HG02981 (cell line): Measurements from ENCODE around the gene TWIST2.

Experiments
- ATAC-seq: cut with Tn5 transposase; IDR thresholded peaks from one replicate; pipeline ENCODE4 v1.9.1; 2021; ENCODE audit warnings: mild to moderate bottlenecking, moderate library complexity; ENCODE audit not compliant: unreplicated experiment

TWIST2 gene

GRCh38 chr2:238855891-238856580 lies 8.2 kb downstream of the TWIST2 start:
- ATAC-seq, result no peak

- ATAC-seq, result no peak
Measured at GRCh38 chr2:238856713-238857567, 9.1 kb downstream of the TWIST2 start.

- no peak for ATAC-seq
Measured at GRCh38 chr2:238857959-238858358, 10.1 kb downstream of the TWIST2 start.

GRCh38 chr2:238859636-238860347 lies 11.9 kb downstream of the TWIST2 start:
- ATAC-seq, result no peak

GRCh38 chr2:238861013-238861730 lies 13.3 kb downstream of the TWIST2 start:
- ATAC-seq, result no peak

- ATAC-seq, result no peak
Measured at GRCh38 chr2:238861766-238862315, 14.0 kb downstream of the TWIST2 start.

- ATAC-seq, result no peak
Measured at GRCh38 chr2:238862701-238863100, 14.8 kb downstream of the TWIST2 start.

- no peak for ATAC-seq
Measured at GRCh38 chr2:238863231-238863630, 15.3 kb downstream of the TWIST2 start.

- ATAC-seq, result no peak
Measured at GRCh38 chr2:238863749-238864206, 15.9 kb downstream of the TWIST2 start.

GRCh38 chr2:238864207-238865014 lies 16.5 kb downstream of the TWIST2 start:
- no peak for ATAC-seq

GRCh38 chr2:238865015-238865719 lies 17.3 kb downstream of the TWIST2 start:
- ATAC-seq, result no peak

- ATAC-seq, result no peak
Measured at GRCh38 chr2:238865744-238866355, 18.0 kb downstream of the TWIST2 start.

GRCh38 chr2:238866656-238867277 lies 18.9 kb downstream of the TWIST2 start:
- ATAC-seq, result no peak

GRCh38 chr2:238868067-238868524 lies 20.2 kb downstream of the TWIST2 start:
- ATAC-seq, result no peak

GRCh38 chr2:238868616-238869292 lies 20.9 kb downstream of the TWIST2 start:
- ATAC-seq, result no peak

GRCh38 chr2:238869293-238870124 lies 21.6 kb downstream of the TWIST2 start:
- ATAC-seq, result no peak

- no peak for ATAC-seq
Measured at GRCh38 chr2:238870261-238870660, 22.4 kb downstream of the TWIST2 start.
